C4-2B (cell line): ENCODE data around the gene GALNT9.

Experiments
- H3K27ac ChIP-seq: fragments of 450-650 bp; 2 replicates; pipeline ENCODE4 v1.5.1; 2017
- ZFX ChIP-seq: fragments of 450-650 bp; IDR thresholded peaks from 2 replicates; pipeline ENCODE4 v1.6.1; 2017
- TF ChIP-seq, protein P1 (sequence below): fragments of 450-650 bp; conservative IDR thresholded peaks from 2 replicates; pipeline ENCODE4 v1.5.1; 2017; ENCODE audit warnings: mild to moderate bottlenecking

Gene GALNT9

DNA sequence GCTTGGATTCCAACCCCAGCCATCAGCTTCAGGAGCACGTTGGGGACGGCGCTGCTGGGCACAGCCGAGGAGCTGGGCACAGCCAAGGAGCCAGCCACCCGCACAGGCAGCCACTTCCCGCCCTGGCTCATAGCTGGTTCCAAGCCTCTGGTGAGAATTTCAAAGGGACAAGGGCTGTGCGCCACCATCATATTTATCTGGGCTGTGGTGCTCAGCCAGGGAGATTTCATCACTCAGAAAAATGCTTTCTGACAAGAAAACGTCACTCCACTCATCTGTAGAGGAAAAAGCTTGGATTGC is 66.4 kb downstream of the GALNT9 start:
- TF ChIP-seq, protein P1, sequence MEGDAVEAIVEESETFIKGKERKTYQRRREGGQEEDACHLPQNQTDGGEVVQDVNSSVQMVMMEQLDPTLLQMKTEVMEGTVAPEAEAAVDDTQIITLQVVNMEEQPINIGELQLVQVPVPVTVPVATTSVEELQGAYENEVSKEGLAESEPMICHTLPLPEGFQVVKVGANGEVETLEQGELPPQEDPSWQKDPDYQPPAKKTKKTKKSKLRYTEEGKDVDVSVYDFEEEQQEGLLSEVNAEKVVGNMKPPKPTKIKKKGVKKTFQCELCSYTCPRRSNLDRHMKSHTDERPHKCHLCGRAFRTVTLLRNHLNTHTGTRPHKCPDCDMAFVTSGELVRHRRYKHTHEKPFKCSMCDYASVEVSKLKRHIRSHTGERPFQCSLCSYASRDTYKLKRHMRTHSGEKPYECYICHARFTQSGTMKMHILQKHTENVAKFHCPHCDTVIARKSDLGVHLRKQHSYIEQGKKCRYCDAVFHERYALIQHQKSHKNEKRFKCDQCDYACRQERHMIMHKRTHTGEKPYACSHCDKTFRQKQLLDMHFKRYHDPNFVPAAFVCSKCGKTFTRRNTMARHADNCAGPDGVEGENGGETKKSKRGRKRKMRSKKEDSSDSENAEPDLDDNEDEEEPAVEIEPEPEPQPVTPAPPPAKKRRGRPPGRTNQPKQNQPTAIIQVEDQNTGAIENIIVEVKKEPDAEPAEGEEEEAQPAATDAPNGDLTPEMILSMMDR, result no peak
- no peak for TF ChIP-seq ZFX
- no peak overlapping the region for H3K27ac ChIP-seq

DNA sequence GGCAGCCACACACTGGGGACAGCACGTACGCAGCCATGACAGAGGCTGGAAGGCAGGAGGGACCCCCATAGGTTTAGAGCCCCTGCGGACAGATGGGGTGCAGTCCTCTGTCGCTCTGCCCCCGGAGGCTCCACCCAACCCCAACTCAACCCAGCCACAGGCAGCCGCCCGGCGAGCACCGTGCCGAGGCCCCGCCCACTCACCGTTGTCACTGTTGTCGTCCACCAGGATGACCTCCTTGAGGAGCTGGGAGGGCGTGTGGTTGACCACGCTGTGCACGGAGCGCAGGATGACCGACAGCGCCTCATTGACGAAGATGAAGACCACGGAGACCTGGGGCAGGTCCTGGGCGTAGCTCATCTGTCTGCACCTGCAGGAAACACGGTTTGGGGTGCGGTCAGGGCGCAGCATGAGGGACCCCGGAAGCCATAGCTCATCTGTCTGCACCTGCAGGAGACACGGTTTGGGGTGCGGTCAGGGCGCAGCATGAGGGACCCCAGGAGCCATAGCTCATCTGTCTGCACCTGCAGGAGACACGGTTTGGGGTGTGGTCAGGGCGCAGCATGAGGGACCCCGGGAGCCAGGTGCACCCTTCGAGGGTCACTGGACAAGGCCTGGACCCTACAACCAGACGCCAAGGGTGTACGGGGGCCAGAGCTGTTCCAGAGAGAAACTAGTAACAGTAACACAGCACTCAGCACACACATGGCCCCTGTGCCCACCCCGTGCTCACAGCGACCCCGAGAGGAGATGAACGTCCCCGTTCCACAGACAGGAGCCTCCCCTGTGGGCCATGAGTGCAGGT is 66.9 kb downstream of the GALNT9 start:
- H3K27ac ChIP-seq, result no peak overlapping the region
- TF ChIP-seq, protein P1, result no peak
- TF ChIP-seq ZFX, result no peak

DNA sequence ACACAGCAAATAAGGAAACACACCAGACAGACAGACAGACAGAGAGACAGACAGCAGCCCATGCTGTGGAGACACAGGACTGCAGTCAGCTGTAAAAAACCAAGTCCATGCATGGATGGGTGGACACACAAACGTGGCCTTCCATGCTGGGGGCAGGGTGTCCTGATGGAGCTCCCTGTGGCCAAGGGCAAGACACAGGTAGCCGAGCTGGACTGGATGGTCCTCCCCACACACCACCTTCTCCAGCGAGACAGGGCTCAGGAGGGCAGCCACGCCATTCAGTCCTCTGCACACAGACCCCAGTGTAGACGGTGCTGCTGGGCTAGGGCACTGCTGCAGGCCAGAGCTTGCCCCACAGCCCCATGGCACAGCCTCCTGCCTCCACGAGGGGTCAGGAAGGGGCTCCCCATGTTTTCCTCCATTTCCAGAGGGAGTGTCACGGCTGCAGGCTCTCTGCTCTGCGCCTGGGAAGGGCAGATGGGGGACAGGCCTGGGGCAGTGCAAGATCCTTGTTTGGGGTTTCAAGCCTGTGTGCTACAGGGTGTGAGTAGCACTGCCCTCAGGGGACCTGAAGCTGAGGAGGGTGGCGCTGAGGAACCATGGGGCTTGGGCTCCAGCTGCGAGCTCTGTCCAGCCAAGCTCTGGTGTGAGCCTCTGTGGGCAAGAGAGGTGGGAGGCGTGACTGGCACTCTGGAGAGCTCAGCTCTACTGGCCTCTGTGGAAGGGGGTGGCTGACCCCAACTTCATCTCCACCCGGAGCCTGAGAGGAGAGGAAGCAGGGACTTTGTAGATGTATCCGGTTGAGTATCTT is 67.9 kb downstream of the GALNT9 start:
- no peak for TF ChIP-seq ZFX
- TF ChIP-seq, protein P1, result no peak

DNA sequence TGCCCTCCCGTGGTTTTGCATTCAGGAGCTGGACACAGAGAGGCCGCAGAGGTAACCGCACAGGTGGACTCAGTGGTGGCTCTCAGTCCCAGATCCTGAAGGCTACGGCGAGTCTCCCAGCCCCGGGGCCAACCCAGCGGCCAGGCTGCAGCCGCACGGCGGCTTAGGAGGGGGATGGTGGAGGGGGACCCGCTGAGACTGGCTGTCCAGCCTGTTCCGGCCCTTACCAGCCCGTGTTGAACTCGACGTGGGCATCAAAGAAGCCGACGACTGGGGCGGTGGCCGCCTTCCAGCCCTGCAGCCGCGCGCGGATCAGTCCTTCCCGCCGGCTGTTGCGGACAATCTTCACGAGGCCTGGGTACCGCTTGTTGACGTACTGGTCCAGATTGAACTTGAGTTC is 68.7 kb downstream of the GALNT9 start:
- TF ChIP-seq, protein P1, result no peak
- TF ChIP-seq ZFX, result no peak

More for the DNA sequence above, 67.9 kb downstream of the GALNT9 start:
- H3K27ac ChIP-seq, result no peak overlapping the region

DNA sequence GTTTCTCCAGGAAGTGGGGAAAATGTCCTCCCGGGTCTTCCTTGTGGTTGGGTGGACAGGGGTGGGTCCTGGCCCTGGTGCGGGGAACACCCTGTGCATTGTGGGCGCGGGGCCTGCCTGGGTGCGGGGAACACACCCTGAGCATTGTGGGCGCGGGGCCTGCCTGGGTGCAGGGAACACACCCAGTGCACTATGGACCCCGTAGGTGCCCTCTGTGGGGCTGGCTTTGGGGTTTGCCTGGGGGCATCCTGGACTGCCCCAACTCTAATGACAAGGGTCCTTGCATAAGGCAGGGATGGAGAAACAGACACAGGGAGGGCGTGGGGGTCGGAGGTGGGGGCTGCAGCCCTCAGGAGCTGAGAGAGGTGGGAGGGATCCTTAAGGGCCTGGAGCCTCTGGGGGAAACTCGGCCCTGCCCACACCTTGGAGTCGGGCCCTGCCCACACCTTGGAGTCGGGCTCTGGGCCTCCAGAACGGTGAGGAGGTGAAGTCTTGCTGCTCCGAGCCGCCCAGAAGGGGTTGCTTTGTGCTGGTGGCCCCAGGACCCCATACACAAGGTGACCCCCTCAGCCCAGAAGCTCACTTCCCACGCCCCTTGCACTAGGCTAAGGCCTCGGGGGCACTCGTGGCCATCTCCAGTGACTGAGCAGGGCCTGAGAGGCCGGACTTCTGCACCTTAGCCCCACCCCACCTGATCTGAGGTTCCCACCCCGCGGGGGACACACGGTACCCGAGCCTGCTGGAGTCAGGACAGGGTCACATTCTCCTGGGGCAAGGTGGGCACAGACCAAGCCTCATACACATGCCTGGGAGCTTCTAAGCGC is 69.3 kb downstream of the GALNT9 start:
- H3K27ac ChIP-seq, result no peak overlapping the region
- TF ChIP-seq ZFX, result no peak
- TF ChIP-seq, protein P1, result no peak

More for the DNA sequence above, 68.7 kb downstream of the GALNT9 start:
- H3K27ac ChIP-seq, result no peak overlapping the region

DNA sequence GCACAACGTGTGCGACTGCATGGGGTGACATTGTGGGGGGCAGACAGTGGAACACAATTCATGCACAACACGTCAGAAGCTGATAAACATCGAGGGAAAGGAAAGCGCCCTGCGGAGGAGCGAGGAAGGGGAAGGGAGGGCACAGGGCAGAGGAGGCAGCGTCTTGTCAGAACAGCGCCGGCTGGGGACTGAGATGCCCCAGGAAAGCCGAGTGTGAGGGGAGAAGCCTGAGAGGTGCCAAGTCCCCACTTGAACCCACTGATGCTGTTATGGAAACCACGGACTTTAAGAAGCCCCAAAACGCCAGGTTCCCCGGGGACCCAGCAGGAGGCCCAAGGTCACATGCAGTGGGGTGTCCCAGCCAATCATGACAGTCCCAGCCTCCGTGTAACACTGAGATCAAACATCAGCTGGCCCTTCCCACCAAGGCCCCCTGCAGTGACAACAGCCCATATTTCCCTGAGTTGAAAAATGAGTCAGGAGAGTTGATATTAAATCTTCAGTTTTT is 70.0 kb downstream of the GALNT9 start:
- no peak overlapping the region for H3K27ac ChIP-seq
- TF ChIP-seq, protein P1, result no peak
- no peak for TF ChIP-seq ZFX
